Activated naive CD4-positive, alpha-beta T cell treated with anti-CD3 and anti-CD28 coated beads, Interleukin-2, amount 50 U/mL, for 72 hours (primary cell): ENCODE measurements around the gene MUC20. TPM values are rescaled to one million over a fixed set of nuclear protein-coding genes. Genes with fewer than 3 reads are reported as not detected.
"Not testable (repeated sequence)": the region's sequence is repeated elsewhere in the genome, so short reads cannot be mapped to it uniquely, and the experiment has no call there.

Experiments
- ATAC-seq, 2 donors: fragments of 150-1000 bp; cut with Tn5 transposase; 2 replicates each; pipeline ENCODE4 v1.10.0; 2021; ENCODE audit warnings: mild to moderate bottlenecking in 2 of 2, moderate library complexity in 2 of 2
- DNase-seq, 2 donors: peaks; one replicate each; pipeline ENCODE4 v3.0.0; 2021 to 2022; ENCODE audit warnings: low spot score in 2 of 2
- H3K27ac Mint-ChIP-seq, 2 donors: one replicate each; pipeline ENCODE4 v1.8.0; 2022; ENCODE audit warnings: mild to moderate bottlenecking in 2 of 2, mixed read lengths in 2 of 2
- H3K36me3 Mint-ChIP-seq, 2 donors: one replicate each; pipeline ENCODE4 v1.8.0; 2022; ENCODE audit warnings: mixed read lengths in 2 of 2
- H3K9me3 Mint-ChIP-seq, 2 donors: one replicate each; pipeline ENCODE4 v1.8.0; 2022; ENCODE audit warnings: mixed read lengths in 2 of 2
- total RNA-seq, 2 donors: library from RNA; stranded (reverse); gene quantifications; one replicate each; pipeline ENCODE4 v1.2.3, GENCODE V29; 2022

Gene MUC20
- total RNA-seq, 2 donors from 2014 or later: 2.2 to 3.6 TPM

DNA sequence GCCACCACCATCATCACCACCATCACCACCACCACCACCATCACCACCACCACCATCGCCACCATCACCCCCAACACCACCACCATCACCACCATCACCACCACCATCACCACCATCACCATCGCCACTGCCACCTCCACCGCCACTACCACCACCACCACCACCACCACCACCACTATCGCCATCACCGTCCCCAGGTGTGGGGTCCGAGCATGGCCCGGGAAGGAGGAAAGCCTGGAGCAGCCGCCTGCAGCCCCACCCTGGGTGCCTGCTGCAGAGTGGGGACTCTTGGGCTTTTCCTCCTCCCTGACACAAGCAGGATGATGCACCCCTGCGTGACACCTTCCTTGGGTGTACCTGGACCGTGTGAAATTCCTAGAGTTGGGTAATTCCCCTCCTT is 47.0 kb downstream of the MUC20 start:
- ATAC-seq (no peak), DNase-seq (no peak)
- no peaks in the 10 kb centered on the region for H3K9me3 Mint-ChIP-seq
- no peaks in the 10 kb centered on the region for H3K36me3 Mint-ChIP-seq
- no peak overlapping the region for H3K27ac Mint-ChIP-seq

DNA sequence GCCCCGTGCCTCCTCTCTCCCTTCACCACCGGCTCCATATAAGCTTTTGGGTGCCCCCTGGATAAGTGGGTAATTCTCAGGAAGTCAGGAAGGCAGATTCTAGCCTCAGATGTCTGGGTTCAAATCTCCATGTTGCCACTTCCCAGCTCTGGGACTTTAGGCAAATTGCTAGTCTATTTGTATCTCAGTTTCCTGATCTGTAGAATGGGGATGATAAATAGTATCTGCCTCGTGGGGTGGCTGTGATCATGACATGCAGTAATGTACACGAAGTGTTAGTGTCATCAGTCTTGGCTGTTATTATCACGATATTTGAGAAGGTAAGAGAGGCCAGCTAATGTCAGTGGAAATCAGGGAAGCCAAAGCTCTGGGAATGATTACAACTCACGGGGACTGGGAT is 47.6 kb downstream of the MUC20 start:
- DNase-seq: no peak

DNA sequence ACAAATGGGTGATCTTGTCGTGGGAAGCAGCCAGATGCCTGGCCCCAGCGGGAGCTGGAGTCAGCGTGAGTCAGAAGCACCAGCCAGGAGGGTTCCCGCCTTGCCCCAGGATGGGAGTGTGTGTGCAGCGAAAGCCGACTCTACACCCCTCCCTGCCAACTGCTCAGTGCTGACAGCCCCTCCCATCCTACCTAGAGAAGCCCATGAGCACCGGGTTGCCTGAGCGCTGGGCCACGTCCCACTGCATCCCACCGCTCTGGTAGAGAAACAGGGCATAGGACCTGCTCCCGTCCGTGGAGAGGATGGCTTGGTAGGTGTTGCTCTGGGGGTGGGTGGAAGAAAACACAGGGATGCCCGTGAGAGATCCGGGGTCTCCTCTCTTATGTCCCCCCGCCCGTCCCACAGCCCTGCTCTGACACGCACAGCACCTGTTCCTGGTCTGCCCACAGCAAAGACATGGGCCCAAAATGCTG is 48.1 kb downstream of the MUC20 start:
- H3K9me3 Mint-ChIP-seq: no peaks in the 10 kb centered on the region
- ATAC-seq (peak in 1 of 2 donors; percentile 8), DNase-seq (no peak)
- no peak overlapping the region for H3K27ac Mint-ChIP-seq
- H3K36me3 Mint-ChIP-seq: no peaks in the 10 kb centered on the region

More for the DNA sequence above, 47.6 kb downstream of the MUC20 start:
- H3K27ac Mint-ChIP-seq: no peak overlapping the region
- no peaks in the 10 kb centered on the region for H3K36me3 Mint-ChIP-seq
- no peaks in the 10 kb centered on the region for H3K9me3 Mint-ChIP-seq
- ATAC-seq: no peak

DNA sequence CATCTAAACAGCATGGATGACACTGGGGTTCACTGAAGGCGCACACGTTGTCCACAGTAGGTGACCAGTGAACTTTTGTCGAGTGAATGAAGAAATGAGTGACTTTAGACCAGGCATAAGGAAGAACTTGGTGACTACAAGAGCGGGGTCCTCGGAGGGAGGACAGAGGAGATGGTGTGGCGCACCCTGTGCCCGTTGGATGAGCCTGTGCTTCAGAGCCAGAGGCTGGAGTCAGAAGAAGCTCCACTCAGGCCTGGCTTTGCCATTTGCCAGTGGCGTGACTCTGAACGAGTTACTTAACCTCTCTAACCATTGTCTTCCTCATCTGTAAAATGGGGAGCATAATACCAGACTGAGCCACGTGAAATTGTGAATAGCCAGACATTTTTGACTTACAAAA is 48.8 kb downstream of the MUC20 start:
- H3K9me3 Mint-ChIP-seq: no peaks in the 10 kb centered on the region
- H3K36me3 Mint-ChIP-seq: no peaks in the 10 kb centered on the region
- ATAC-seq (peak in 1 of 2 donors; percentile 34), DNase-seq (no peak)
- no peak overlapping the region for H3K27ac Mint-ChIP-seq

DNA sequence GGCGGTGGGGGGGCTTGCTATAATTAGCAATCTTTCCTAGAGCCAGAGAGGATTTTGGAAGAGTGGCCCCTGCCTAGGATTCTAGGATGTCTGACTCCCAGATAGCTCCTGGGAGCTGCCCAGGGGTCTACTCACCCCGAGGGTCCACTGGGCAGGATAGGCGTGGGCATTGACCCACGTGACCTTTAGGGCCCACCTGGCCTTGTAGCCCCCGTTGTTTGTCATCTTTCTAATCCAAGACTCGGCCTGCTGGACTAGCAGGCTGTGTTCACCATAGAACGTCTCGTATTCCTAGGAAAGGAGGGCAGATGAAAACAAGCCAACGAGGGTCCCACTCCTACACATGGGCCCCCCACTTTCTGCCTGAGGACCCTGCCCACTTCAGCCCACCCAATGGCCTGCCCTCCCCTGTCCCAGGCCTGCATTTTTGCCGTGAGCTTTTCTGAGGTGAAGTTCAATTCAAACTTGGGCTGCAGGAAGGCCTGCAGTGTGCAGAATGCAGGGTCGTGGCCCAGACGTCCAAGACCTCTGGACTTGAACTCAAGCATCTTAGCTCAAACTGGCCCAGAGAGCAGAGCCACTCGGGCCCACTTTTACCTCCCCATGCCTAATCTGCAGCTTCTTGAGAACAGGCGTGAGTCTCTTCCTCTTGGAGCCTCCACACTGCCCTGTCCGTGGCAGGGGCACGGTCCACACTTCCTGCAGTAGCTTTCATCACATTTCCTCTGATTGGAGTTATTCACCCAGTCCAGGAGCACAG is 49.5 kb downstream of the MUC20 start:
- no peak overlapping the region for H3K27ac Mint-ChIP-seq
- H3K36me3 Mint-ChIP-seq: no peaks in the 10 kb centered on the region
- no peaks in the 10 kb centered on the region for H3K9me3 Mint-ChIP-seq
- DNase-seq (no peak), ATAC-seq (peak; percentile 34 to 45)

DNA sequence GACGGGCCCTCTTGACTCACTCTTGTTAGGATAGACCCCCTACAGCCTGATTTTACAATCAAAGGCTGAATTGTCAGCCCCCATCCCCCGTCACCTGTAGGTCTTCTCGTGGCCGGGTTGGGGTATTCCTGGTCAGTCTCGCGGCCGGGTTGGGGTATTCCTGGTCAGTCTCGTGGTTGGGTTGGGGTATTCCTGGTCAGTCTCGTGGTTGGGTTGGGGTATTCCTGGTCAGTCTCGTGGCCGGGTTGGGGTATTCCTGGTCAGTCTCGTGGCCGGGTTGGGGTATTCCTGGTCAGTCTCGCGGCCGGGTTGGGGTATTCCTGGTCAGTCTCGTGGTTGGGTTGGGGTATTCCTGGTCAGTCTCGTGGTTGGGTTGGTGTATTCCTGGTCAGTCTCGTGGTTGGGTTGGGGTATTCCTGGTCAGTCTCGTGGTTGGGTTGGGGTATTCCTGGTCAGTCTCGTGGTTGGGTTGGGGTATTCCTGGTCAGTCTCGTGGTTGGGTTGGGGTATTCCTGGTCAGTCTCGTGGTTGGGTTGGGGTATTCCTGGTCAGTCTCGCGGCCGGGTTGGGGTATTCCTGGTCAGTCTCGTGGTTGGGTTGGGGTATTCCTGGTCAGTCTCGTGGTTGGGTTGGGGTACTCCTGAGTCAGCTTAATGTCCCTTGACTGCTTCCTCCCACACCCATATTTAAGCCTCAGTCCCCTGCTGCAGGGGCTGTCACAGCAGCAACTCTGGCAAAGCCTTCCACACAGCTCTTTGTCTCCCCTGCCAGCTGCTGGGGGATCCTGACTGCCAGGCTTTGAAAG is 50.3 kb downstream of the MUC20 start:
- not testable (repeated sequence) for DNase-seq, H3K9me3 Mint-ChIP-seq, H3K36me3 Mint-ChIP-seq
- H3K27ac Mint-ChIP-seq: peak overlapping the region in 1 of 2 donors; percentile 92
- ATAC-seq: peak in 1 of 2 donors; percentile 58

DNA sequence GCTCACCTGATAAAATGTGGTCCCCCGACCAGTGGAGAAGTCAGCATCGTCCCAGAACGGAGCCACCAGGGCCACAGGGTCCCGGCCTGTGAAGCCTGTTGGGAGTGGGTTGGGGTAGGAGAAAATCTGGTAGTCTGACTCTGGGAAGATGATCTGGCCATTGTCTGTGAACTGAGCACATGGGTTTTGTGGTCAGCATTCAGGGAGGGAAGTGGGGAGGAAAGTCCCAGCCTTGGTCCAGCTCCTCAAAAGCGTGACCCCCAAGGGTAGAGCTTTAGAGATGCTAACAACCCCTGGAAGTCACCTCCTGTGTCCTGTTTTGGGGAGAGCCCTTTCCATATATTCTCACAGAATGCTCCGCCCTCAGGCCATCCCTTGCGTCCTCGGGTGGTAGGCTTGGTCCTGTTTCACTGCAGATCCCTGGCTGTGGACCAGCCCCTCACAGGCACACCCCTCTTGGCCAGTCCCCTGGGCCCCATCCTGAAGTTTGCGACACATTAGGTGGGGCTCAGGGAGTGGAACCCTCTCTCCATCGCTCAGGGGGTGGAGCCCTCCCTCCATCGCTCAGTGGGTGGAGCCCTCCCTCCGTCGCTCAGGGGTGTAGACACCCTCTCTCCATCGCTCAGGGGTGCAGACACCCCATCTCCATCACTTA is 51.0 kb downstream of the MUC20 start:
- H3K36me3 Mint-ChIP-seq: no peaks in the 10 kb centered on the region
- peak overlapping the region in 1 of 2 donors; percentile 92 for H3K27ac Mint-ChIP-seq
- peak in 1 of 2 donors; percentile 31 for ATAC-seq

DNA sequence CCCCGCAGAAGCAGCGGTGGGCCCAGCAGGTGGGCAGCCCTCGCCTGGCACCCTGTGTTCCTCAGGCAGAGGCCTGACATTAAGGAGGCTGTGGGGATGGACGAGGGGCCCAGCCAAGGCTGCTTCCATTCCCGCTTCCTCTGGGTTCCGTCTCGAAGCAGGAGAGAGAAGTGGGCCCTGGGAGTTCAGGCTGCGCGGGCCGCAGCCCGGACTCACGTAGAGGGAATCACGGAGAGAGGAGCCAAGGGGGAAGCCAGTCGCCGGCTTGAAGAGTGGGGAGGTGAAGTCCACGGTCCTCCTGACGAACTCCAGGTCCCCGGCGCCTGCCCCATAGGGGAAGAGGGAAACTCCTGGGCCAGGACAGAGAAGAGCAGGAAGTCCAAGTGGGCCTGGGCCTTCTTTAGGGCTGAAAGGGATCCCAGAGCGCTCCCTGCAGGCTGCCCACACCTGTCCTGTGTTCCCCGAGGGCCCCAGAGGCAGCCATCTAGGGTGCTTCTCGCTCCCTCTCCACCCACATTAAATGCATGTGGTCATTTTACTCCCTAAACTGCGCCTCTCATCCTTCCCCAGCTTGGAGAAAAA is 53.3 kb downstream of the MUC20 start:
- peaks cover 7 to 8% of the 10 kb centered on the region in 2 donors for H3K36me3 Mint-ChIP-seq
- DNase-seq (no peak), ATAC-seq (no peak)
- peak overlapping the region in 1 of 2 donors; percentile 67 for H3K27ac Mint-ChIP-seq
- H3K9me3 Mint-ChIP-seq: peaks cover 7 to 11% of the 10 kb centered on the region in 2 donors

More for the DNA sequence above, 51.0 kb downstream of the MUC20 start:
- no peaks in the 10 kb centered on the region for H3K9me3 Mint-ChIP-seq
- DNase-seq: no peak

DNA sequence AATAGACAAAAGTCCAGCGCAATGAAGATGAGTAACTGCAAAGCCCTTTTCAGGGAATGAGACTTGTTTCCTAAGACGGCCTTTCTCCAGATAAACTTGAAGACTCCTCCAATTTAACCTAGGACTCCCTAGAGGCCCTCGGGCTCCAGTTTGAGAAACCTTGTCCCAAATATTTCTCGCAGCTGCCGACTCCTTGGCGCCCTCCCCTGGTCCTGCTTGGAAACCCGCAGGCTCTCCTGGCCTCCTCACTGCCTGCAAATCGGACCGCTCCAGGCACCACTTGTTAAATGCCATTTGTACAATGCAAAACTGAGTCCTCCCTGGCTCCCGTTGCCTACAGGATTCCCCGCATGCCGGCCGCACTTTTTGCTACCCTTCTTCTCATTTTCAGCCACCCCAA is 54.1 kb downstream of the MUC20 start:
- H3K27ac Mint-ChIP-seq: no peak overlapping the region
- ATAC-seq: peak in 1 of 2 donors; percentile 33
- H3K36me3 Mint-ChIP-seq: peaks cover 7 to 17% of the 10 kb centered on the region in 2 donors
- peaks cover 7 to 20% of the 10 kb centered on the region in 2 donors for H3K9me3 Mint-ChIP-seq
- peak in 1 of 2 donors; percentile 43 for DNase-seq

DNA sequence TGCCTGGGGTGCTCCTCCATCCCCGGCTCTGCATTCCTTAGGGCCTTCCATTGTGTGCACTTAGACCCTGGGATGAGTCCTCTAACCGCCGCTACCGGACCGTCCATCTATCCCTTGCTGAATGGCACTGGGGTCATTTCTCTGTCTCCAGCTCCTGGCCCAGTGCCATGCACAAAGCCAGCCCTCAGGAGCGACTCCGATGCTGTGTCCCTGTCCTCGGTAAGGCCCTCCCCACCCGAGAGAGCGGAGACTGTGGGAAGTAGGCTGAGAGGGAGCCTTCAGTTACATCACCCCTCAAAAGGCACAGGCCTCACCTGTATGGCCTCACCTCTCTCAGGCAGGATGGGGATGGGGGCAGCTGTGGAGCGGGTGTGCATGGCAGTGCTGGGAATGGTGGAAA is 57.2 kb downstream of the MUC20 start:
- no peak for ATAC-seq

DNA sequence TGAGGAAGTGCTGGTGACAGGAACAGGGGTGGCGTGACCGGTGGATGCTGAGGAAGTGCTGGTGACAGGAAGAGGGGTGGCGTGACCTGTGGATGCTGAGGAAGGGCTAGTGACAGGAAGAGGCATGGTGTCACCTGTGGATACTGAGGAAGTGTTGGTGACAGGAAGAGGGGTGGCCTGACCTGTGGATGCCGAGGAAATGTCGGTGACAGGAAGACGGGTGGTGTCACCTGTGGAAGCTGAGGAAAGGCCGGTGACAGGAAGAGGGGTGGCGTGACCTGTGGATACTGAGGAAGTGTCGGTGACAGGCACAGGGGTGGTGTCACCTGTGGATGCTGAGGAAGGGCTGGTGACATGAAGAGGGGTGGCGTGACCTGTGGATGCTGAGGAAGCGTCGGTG is 60.5 kb downstream of the MUC20 start:
- not testable (repeated sequence) for DNase-seq, ATAC-seq
- peaks cover 62 to 76% of the 10 kb centered on the region in 2 donors for H3K9me3 Mint-ChIP-seq
- H3K27ac Mint-ChIP-seq: peak overlapping the region; percentile 63 to 83
- peaks cover 65 to 75% of the 10 kb centered on the region in 2 donors for H3K36me3 Mint-ChIP-seq

More for the DNA sequence above, 57.2 kb downstream of the MUC20 start:
- Mint-ChIP-seq H3K27ac (peak overlapping the region in 1 of 2 donors; percentile 88), H3K36me3 (peaks cover 34 to 46% of the 10 kb centered on the region in 2 donors), H3K9me3 (peaks cover 33 to 46% of the 10 kb centered on the region in 2 donors)
- no peak for DNase-seq

Other genes with a start within 250 kb of the MUC20 start
- gene PPP1R2, start 177.7 kb upstream of the MUC20 start, total RNA-seq: 100 to 1,000 TPM in 1 of 2 donors, 10 to 100 TPM in 1; 88.6 to 129 TPM
- under 1 TPM; 0.30 to 0.54 TPM for gene APOD, start 137.0 kb upstream of the MUC20 start, total RNA-seq
- under 1 TPM; 0.32 to 0.41 TPM for gene MUC4, start 91.0 kb downstream of the MUC20 start, total RNA-seq
- gene TNK2, start 187.6 kb downstream of the MUC20 start, total RNA-seq: 10 to 100 TPM; 55.1 to 78.1 TPM